ENCODE data around the gene COL27A1. TPM values are rescaled to one million over a fixed set of nuclear protein-coding genes. Genes with fewer than 3 reads are reported as not detected.

Gene COL27A1
- total and polyA plus RNA-seq, 2 donors from 2014 or later, result 13.6 to 45.6 TPM

DNA sequence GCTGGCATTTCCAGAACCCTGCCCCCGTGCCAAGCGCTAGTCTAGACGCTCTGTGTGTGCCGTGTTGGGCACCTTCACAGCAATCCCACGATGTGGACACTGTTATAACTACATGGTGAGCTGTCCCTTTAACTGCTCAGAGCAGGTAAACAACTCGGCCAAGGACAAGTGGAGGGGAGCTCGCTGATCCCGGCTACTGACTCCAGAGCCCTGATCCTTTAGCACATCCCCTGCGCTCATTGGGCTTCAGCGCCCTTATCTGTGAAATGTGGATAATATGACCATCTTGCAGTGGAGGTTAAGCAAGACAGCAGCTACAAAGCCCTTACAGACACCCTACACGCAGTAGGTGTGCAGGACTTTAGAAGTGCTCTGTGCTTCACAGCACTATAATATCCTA lies 190.8 kb downstream of the COL27A1 start:
- FAIRE-seq, result no peak
- no peak for TF ChIP-seq CTCF (IDR thresholded peaks at IDR 0.05; ENCODE audit: borderline replicate concordance, extremely low read depth, insufficient read depth)
- no peak overlapping the region for H3K27ac ChIP-seq (ENCODE audit: low read depth in 2 of 2, low read length in 2 of 2)
- no peaks in the 10 kb centered on the region for H3K27me3 ChIP-seq (ENCODE audit: control insufficient read depth, insufficient read depth, low read length)
- H3K9ac ChIP-seq (ENCODE audit: low read length in 3 of 3), result no peak overlapping the region
- peak in 1 of 5 donors; percentile 52 for DNase-seq
- peaks cover 0 to 7% (median 3%) of the 10 kb centered on the region in 3 donors for H3K4me1 ChIP-seq (ENCODE audit: control insufficient read depth in 2 of 3, insufficient read depth in 2 of 3, low read depth in 1 of 3, low read length in 3 of 3)
- intact Hi-C loops (cut with DNase I), result no loop called here
- peaks cover 12 to 28% (median 15%) of the 10 kb centered on the region in 3 donors for H3K36me3 ChIP-seq (ENCODE audit: control insufficient read depth in 2 of 3, insufficient read depth in 3 of 3, low read length in 3 of 3)
- no peak overlapping the region for H3K4me3 ChIP-seq (ENCODE audit: low read length in 3 of 3)
- H3K9me3 ChIP-seq (ENCODE audit: control insufficient read depth in 2 of 3, insufficient read depth in 1 of 3, low read length in 3 of 3), result no peaks in the 10 kb centered on the region

GRCh38 chr9:114347675-114348074 lies 192.3 kb downstream of the COL27A1 start:
- H3K9me3 ChIP-seq (ENCODE audit: control insufficient read depth in 2 of 3, insufficient read depth in 1 of 3, low read length in 3 of 3), result no peaks in the 10 kb centered on the region
- no peaks in the 10 kb centered on the region for H3K27me3 ChIP-seq (ENCODE audit: control insufficient read depth, insufficient read depth, low read length)
- H3K4me3 ChIP-seq (ENCODE audit: low read length in 3 of 3), result no peak overlapping the region
- DNase-seq (peak in 1 of 5 donors; percentile 57), FAIRE-seq (no peak)
- intact Hi-C loops (cut with DNase I), result no loop called here
- no peak overlapping the region for H3K9ac ChIP-seq (ENCODE audit: low read length in 3 of 3)
- peaks cover 12 to 28% (median 15%) of the 10 kb centered on the region in 3 donors for H3K36me3 ChIP-seq (ENCODE audit: control insufficient read depth in 2 of 3, insufficient read depth in 3 of 3, low read length in 3 of 3)
- no peak for TF ChIP-seq CTCF (IDR thresholded peaks at IDR 0.05; ENCODE audit: borderline replicate concordance, extremely low read depth, insufficient read depth)
- H3K4me1 ChIP-seq (ENCODE audit: control insufficient read depth in 2 of 3, insufficient read depth in 2 of 3, low read depth in 1 of 3, low read length in 3 of 3), result peaks cover 0 to 7% (median 3%) of the 10 kb centered on the region in 3 donors
- H3K27ac ChIP-seq (ENCODE audit: low read depth in 2 of 2, low read length in 2 of 2), result no peak overlapping the region

DNA sequence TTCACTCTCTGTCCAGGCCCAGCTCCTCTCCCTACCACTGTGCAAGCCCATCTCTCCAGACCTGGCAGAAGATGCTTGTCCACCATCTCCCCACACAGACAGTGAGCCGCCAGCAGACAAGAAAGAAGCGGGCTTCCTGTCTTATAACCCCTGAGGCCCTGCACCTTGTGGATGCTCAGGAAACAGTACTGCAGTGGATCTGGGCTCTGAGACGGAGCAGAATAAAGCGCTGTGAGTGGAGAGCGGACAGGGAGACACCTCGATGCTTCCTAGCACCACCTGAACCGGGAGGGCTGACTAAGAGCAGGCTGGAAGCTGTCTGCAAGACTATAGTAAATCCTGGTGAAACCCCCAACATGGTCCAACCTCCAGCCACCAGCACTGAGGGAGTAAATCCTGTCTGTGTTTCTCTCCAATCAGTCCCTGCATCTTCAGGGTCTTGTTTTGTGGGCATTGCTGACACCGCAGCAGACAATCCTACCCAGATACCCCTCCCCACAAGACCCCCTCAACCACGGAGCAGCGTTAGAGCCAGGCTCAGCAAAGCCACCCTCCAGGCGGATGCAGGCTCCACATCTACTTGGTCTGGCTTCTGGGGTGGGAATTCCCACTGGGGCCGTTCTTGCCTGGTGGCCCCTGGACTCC lies 193.0 kb downstream of the COL27A1 start:
- no peak overlapping the region for H3K9ac ChIP-seq (ENCODE audit: low read length in 3 of 3)
- intact Hi-C loops (cut with DNase I), result no loop called here
- H3K27me3 ChIP-seq (ENCODE audit: control insufficient read depth, insufficient read depth, low read length), result no peaks in the 10 kb centered on the region
- peak in 2 of 5 donors; percentile 5 to 18 for DNase-seq
- H3K9me3 ChIP-seq (ENCODE audit: control insufficient read depth in 2 of 3, insufficient read depth in 1 of 3, low read length in 3 of 3), result no peaks in the 10 kb centered on the region
- no peak for FAIRE-seq
- peaks cover 11 to 25% (median 12%) of the 10 kb centered on the region in 3 donors for H3K36me3 ChIP-seq (ENCODE audit: control insufficient read depth in 2 of 3, insufficient read depth in 3 of 3, low read length in 3 of 3)
- H3K4me1 ChIP-seq (ENCODE audit: control insufficient read depth in 2 of 3, insufficient read depth in 2 of 3, low read depth in 1 of 3, low read length in 3 of 3), result peaks cover 0 to 7% (median 3%) of the 10 kb centered on the region in 3 donors
- no peak overlapping the region for H3K4me3 ChIP-seq (ENCODE audit: low read length in 3 of 3)
- no peak for TF ChIP-seq CTCF (IDR thresholded peaks at IDR 0.05; ENCODE audit: borderline replicate concordance, extremely low read depth, insufficient read depth)
- no peak overlapping the region for H3K27ac ChIP-seq (ENCODE audit: low read depth in 2 of 2, low read length in 2 of 2)

Data from kidney (tissue), 14 donors.